Central memory CD8-positive, alpha-beta T cell (primary cell): ENCODE results near the gene HOXB9.

Experiments used
- ATAC-seq: fragments of 150-1000 bp; cut with Tn5 transposase; replicated peaks from 2 replicates; pipeline ENCODE4 v1.10.0; 2022; ENCODE audit warnings: mild to moderate bottlenecking, moderate FRiP score, moderate number of reproducible peaks; ENCODE audit not compliant: poor library complexity, severe bottlenecking; ENCODE audit errors: extremely low read depth
- DNase-seq, 2 donors: peaks; one replicate each; pipeline ENCODE4 v3.0.0; 2021; ENCODE audit warnings: low spot score in 2 of 2
- H3K27ac Mint-ChIP-seq: one replicate; pipeline ENCODE4 v1.8.0; 2022; ENCODE audit warnings: low read depth, mild to moderate bottlenecking, moderate library complexity, mixed read lengths
- H3K27me3 Mint-ChIP-seq: one replicate; pipeline ENCODE4 v1.8.0; 2022; ENCODE audit warnings: mixed read lengths
- H3K36me3 Mint-ChIP-seq: one replicate; pipeline ENCODE4 v1.8.0; 2022; ENCODE audit warnings: mild to moderate bottlenecking, moderate library complexity, mixed read lengths; ENCODE audit not compliant: insufficient read depth
- H3K4me1 Mint-ChIP-seq: one replicate; pipeline ENCODE4 v1.8.0; 2022; ENCODE audit warnings: mixed read lengths
- H3K4me3 Mint-ChIP-seq: one replicate; pipeline ENCODE4 v1.8.0; 2022; ENCODE audit warnings: mild to moderate bottlenecking, moderate library complexity, mixed read lengths
- H3K9me3 Mint-ChIP-seq: one replicate; pipeline ENCODE4 v1.8.0; 2022; ENCODE audit warnings: mixed read lengths

HOXB9 gene

GRCh38 chr17:48644159-48644558, 18.0 kb upstream of the HOXB9 start:
- DNase-seq (no peak), ATAC-seq (no peak)
- H3K27me3 Mint-ChIP-seq, result peaks cover 87% of the 10 kb centered on the region
- no peaks in the 10 kb centered on the region for H3K9me3 Mint-ChIP-seq
- H3K27ac Mint-ChIP-seq, result no peak overlapping the region
- H3K4me3 Mint-ChIP-seq, result no peak overlapping the region
- peaks cover 32% of the 10 kb centered on the region for H3K4me1 Mint-ChIP-seq
- H3K36me3 Mint-ChIP-seq, result peaks cover 14% of the 10 kb centered on the region

GRCh38 chr17:48643697-48644012, 17.5 kb upstream of the HOXB9 start:
- H3K27me3 Mint-ChIP-seq, result peaks cover 87% of the 10 kb centered on the region
- peaks cover 32% of the 10 kb centered on the region for H3K4me1 Mint-ChIP-seq
- DNase-seq (no peak), ATAC-seq (no peak)
- no peaks in the 10 kb centered on the region for H3K9me3 Mint-ChIP-seq
- H3K4me3 Mint-ChIP-seq, result no peak overlapping the region
- no peak overlapping the region for H3K27ac Mint-ChIP-seq
- peaks cover 14% of the 10 kb centered on the region for H3K36me3 Mint-ChIP-seq

DNA sequence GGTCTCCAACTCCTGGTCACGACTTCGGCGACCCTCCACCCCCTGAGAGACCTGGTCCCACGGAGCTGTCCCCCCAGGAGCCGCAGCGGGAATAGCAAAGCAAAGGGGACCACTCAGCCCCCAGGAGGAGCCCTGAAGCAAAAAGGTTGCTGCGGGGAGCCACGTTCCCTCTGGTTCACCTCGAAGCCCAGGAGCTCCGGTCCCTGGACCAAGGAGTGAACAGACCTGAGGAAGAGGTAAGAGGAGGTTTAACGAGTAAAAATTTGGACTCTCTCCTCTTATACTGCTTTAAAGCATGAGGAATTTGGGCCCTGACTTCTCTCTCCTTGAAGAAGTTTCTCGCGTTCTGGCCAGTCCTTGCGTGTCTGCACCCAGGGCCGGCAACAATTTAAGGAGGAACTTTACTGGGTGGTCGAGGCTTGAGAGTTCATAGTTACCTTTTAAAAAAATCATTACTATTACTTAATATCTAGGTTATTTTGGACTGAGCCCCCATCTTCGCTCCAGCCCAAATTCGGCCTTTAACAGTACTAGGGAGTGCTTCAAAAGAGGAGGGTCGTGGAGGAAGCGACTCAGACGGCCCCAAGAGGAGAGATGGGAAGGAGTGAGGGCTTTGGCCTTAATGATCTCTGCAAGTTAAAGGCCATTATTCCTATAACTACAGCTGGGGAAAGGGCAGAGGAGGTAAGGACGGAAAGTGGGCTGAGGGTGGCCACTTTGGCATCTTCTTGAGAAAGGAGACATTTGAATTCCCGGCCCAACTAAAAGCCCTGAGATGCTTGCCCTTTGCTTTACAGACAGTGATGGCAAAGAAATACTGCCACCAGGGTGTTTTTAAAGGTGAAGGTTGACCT, 16.9 kb upstream of the HOXB9 start:
- Mint-ChIP-seq H3K36me3 (peaks cover 14% of the 10 kb centered on the region), H3K9me3 (no peaks in the 10 kb centered on the region), H3K4me1 (peaks cover 31% of the 10 kb centered on the region), H3K4me3 (no peak overlapping the region), H3K27me3 (peaks cover 83% of the 10 kb centered on the region), H3K27ac (no peak overlapping the region)
- ATAC-seq, result no peak
- DNase-seq, result no peak

GRCh38 chr17:48642059-48642842, 16.1 kb upstream of the HOXB9 start:
- Mint-ChIP-seq H3K4me3 (no peak overlapping the region), H3K27me3 (peaks cover 82% of the 10 kb centered on the region), H3K4me1 (peaks cover 24% of the 10 kb centered on the region), H3K27ac (no peak overlapping the region), H3K36me3 (peaks cover 12% of the 10 kb centered on the region), H3K9me3 (no peaks in the 10 kb centered on the region)
- ATAC-seq (no peak), DNase-seq (no peak)

GRCh38 chr17:48641541-48642058, 15.4 kb upstream of the HOXB9 start:
- DNase-seq (no peak), ATAC-seq (no peak)
- Mint-ChIP-seq H3K9me3 (no peaks in the 10 kb centered on the region), H3K4me3 (no peak overlapping the region), H3K27ac (no peak overlapping the region), H3K27me3 (peaks cover 86% of the 10 kb centered on the region), H3K36me3 (peaks cover 7% of the 10 kb centered on the region), H3K4me1 (peaks cover 23% of the 10 kb centered on the region)

DNA sequence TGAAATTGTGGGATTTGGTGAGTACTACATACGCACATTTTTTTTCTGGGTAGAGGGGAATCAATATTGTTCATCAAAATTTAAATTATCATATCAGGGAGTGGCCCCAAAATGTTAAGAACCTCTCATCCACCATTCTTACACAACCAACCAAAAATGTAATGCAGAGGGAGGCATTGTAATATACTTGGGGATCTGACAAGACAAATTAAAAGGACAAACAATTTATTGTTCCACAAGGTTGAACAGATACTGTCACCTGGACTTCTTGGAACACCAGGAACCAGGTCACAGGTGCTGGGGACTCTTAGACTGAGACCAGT, 14.7 kb upstream of the HOXB9 start:
- Mint-ChIP-seq H3K27ac (no peak overlapping the region), H3K36me3 (peaks cover 3% of the 10 kb centered on the region), H3K4me1 (peaks cover 21% of the 10 kb centered on the region), H3K9me3 (no peaks in the 10 kb centered on the region), H3K27me3 (peaks cover 86% of the 10 kb centered on the region), H3K4me3 (no peak overlapping the region)
- DNase-seq (no peak), ATAC-seq (no peak)

DNA sequence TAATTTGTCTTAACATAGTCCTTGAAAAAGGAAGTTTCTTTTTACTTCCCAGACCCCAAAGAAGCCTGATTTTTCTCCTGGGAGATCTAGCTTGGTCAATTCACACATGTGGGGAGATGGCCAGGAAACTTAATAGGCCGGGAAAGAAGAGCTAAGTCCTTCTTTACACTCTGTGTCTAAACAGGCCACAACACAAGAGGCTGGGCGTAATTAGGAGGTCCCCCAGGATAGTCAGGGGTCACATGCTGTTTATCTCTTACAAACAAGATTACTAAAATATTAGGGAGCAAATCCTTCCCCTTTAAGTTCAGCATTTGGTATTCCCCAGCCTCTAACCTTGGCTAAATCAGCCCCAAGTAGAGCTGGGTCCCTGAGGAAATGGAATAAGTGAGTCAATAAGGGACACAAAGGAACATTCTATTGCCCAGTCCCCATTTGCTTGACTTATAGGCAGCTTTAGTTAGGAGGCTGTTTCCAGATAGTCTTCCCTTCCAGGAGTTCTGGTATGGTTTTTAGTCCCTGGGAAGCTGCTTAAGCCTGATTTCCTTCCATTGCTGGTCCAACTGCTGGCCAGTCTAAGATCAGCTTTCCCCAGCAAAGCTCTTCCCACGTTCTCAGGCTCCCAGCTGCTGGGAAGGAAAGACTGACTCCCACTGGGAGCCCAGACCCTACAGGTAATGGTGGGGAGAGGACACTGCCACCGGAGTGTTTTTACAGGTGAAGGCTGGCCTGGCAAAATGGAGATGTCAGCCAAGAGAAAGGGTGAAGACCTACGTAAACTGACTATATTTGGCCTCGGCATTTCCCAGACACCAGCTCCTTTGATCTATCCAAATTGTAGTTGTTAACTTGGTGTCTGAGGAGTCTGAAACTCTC, 14.1 kb upstream of the HOXB9 start:
- DNase-seq, result no peak
- Mint-ChIP-seq H3K4me3 (no peak overlapping the region), H3K27me3 (peaks cover 86% of the 10 kb centered on the region), H3K9me3 (no peaks in the 10 kb centered on the region), H3K36me3 (peaks cover 4% of the 10 kb centered on the region), H3K4me1 (peaks cover 15% of the 10 kb centered on the region), H3K27ac (no peak overlapping the region)
- no peak for ATAC-seq

- no peaks in the 10 kb centered on the region for H3K9me3 Mint-ChIP-seq
- no peak for DNase-seq
- no peak overlapping the region for H3K27ac Mint-ChIP-seq
- H3K4me3 Mint-ChIP-seq, result no peak overlapping the region
- peaks cover 15% of the 10 kb centered on the region for H3K4me1 Mint-ChIP-seq
- peaks cover 84% of the 10 kb centered on the region for H3K27me3 Mint-ChIP-seq
- ATAC-seq, result no peak
- H3K36me3 Mint-ChIP-seq, result peaks cover 4% of the 10 kb centered on the region
Observed at GRCh38 chr17:48639136-48639535, 13.0 kb upstream of the HOXB9 start.

GRCh38 chr17:48637323-48638260, 11.4 kb upstream of the HOXB9 start:
- peaks cover 4% of the 10 kb centered on the region for H3K36me3 Mint-ChIP-seq
- H3K4me3 Mint-ChIP-seq, result no peak overlapping the region
- no peak for DNase-seq
- H3K9me3 Mint-ChIP-seq, result no peaks in the 10 kb centered on the region
- H3K27ac Mint-ChIP-seq, result no peak overlapping the region
- H3K27me3 Mint-ChIP-seq, result peaks cover 79% of the 10 kb centered on the region
- H3K4me1 Mint-ChIP-seq, result peaks cover 15% of the 10 kb centered on the region
- no peak for ATAC-seq

- peak; percentile 75 for ATAC-seq
- Mint-ChIP-seq H3K9me3 (no peaks in the 10 kb centered on the region), H3K27ac (no peak overlapping the region), H3K27me3 (peaks cover 79% of the 10 kb centered on the region), H3K4me3 (peak overlapping the region; percentile 44), H3K36me3 (peaks cover 4% of the 10 kb centered on the region), H3K4me1 (peaks cover 9% of the 10 kb centered on the region)
- peak in 1 of 2 donors; percentile 55 for DNase-seq
Observed at GRCh38 chr17:48636177-48637018, 10.2 kb upstream of the HOXB9 start.
